ENCODE results near the gene OLIG2. TPM values are rescaled to one million over a fixed set of nuclear protein-coding genes. Genes with fewer than 3 reads are reported as not detected.

The OLIG2 gene
- total RNA-seq, 3 donors from 2014 or later, result not detected

DNA sequence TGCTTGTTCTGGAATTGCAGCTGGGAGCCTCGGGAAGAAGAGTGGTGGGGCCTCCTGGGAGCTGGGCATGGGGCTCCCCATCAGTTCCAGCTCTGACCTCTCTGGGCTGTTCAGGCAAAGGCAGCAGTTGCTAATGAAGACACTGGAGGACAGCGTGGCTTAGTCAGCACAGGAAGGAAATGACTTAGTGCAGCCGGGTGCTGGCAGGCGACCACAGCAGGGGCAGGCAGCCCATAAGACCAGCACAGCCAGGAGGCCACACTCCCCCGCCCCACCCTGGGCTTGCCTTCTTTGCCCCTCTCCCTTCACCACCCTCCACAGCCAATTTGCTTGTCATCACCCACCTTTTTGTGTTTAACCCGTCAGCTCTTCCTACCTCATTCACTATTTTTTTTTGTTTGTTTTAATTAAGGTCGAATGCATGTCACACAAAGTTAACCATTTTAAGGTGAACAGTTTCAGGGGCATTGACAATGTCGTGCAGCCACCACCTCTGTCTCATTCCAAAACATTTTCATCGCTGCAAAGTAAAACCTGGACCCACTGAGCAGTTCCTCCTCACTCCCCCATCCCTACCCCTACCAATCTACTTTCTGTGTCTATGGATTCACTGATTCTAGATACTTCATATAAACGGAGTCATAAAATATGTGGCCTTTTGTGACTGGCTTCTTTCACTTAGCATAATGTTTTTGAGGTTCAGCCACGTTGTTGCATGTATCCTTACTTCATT, 10.9 kb downstream of the OLIG2 start:
- intact Hi-C loops (cut with DNase I; ENCODE audit: low total_unique reads), result no loop called here
- H3K27ac ChIP-seq, result no peak overlapping the region
- no peak for DNase-seq (ENCODE audit: low spot score in 2 of 2)
- H3K4me3 ChIP-seq, result no peak overlapping the region
- H3K4me1 ChIP-seq, result no peaks in the 10 kb centered on the region
- H3K27me3 ChIP-seq, result peaks cover 0 to 55% of the 10 kb centered on the region in 2 donors
- no peaks in the 10 kb centered on the region for H3K36me3 ChIP-seq
- no peaks in the 10 kb centered on the region for H3K9me3 ChIP-seq
- TF ChIP-seq POLR2A (IDR thresholded peaks at IDR 0.05) (no peak), POLR2AphosphoS5 (IDR thresholded peaks at IDR 0.05) (no peak)
- TF ChIP-seq, protein P1, sequence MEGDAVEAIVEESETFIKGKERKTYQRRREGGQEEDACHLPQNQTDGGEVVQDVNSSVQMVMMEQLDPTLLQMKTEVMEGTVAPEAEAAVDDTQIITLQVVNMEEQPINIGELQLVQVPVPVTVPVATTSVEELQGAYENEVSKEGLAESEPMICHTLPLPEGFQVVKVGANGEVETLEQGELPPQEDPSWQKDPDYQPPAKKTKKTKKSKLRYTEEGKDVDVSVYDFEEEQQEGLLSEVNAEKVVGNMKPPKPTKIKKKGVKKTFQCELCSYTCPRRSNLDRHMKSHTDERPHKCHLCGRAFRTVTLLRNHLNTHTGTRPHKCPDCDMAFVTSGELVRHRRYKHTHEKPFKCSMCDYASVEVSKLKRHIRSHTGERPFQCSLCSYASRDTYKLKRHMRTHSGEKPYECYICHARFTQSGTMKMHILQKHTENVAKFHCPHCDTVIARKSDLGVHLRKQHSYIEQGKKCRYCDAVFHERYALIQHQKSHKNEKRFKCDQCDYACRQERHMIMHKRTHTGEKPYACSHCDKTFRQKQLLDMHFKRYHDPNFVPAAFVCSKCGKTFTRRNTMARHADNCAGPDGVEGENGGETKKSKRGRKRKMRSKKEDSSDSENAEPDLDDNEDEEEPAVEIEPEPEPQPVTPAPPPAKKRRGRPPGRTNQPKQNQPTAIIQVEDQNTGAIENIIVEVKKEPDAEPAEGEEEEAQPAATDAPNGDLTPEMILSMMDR (IDR thresholded peaks at IDR 0.05), result no peak

- no peak overlapping the region for H3K27ac ChIP-seq
- no peaks in the 10 kb centered on the region for H3K9me3 ChIP-seq
- no peaks in the 10 kb centered on the region for H3K4me1 ChIP-seq
- H3K36me3 ChIP-seq, result no peaks in the 10 kb centered on the region
- intact Hi-C loops (cut with DNase I; ENCODE audit: low total_unique reads), result no loop called here
- peaks cover 0 to 54% of the 10 kb centered on the region in 2 donors for H3K27me3 ChIP-seq
- no peak for DNase-seq (ENCODE audit: low spot score in 2 of 2)
- TF ChIP-seq POLR2AphosphoS5 (IDR thresholded peaks at IDR 0.05) (no peak), POLR2A (IDR thresholded peaks at IDR 0.05) (no peak)
- TF ChIP-seq, protein P1 (IDR thresholded peaks at IDR 0.05), result no peak
- H3K4me3 ChIP-seq, result no peak overlapping the region
Observed at GRCh38 chr21:33037501-33037900, 11.8 kb downstream of the OLIG2 start.

GRCh38 chr21:33039536-33039935, 13.8 kb downstream of the OLIG2 start:
- TF ChIP-seq POLR2AphosphoS5 (IDR thresholded peaks at IDR 0.05) (no peak), POLR2A (IDR thresholded peaks at IDR 0.05) (no peak)
- TF ChIP-seq, protein P1 (IDR thresholded peaks at IDR 0.05), result no peak
- intact Hi-C loops (cut with DNase I; ENCODE audit: low total_unique reads), result no loop called here
- Histone ChIP-seq H3K4me1 (no peaks in the 10 kb centered on the region), H3K27ac (no peak overlapping the region), H3K4me3 (no peak overlapping the region), H3K36me3 (no peaks in the 10 kb centered on the region), H3K27me3 (peaks cover 0 to 41% of the 10 kb centered on the region in 2 donors), H3K9me3 (no peaks in the 10 kb centered on the region)
- no peak for DNase-seq (ENCODE audit: low spot score in 2 of 2)

DNA sequence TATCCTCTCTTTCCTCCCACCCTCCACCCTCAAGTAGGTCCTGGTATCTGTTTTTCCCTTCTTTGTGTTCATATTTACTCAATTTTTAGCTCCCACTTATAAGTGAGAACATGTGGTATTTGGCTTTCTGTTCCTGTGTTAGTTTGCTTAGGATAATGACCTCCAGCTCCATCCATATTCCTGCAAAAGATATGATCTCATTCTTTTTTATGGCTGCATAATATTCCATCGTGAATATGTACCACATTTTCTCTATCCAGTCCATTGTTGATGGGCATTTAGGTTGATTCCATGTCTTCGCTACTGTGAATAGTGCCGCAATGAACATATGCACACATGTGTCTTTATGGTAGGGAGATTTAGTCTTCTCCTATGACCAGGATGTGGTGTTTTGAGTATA, 14.5 kb downstream of the OLIG2 start:
- TF ChIP-seq, protein P1 (IDR thresholded peaks at IDR 0.05), result no peak
- TF ChIP-seq POLR2AphosphoS5 (IDR thresholded peaks at IDR 0.05), result no peak
- no peak for TF ChIP-seq POLR2A (IDR thresholded peaks at IDR 0.05)
- DNase-seq (ENCODE audit: low spot score in 2 of 2), result no peak
- intact Hi-C loops (cut with DNase I; ENCODE audit: low total_unique reads), result no loop called here
- Histone ChIP-seq H3K4me1 (no peaks in the 10 kb centered on the region), H3K4me3 (no peak overlapping the region), H3K27me3 (peaks cover 0 to 34% of the 10 kb centered on the region in 2 donors), H3K36me3 (no peaks in the 10 kb centered on the region), H3K27ac (no peak overlapping the region), H3K9me3 (no peaks in the 10 kb centered on the region)

- Histone ChIP-seq H3K27me3 (peaks cover 0 to 41% of the 10 kb centered on the region in 2 donors), H3K4me1 (no peaks in the 10 kb centered on the region), H3K27ac (no peak overlapping the region), H3K9me3 (no peaks in the 10 kb centered on the region), H3K36me3 (no peaks in the 10 kb centered on the region), H3K4me3 (no peak overlapping the region)
- TF ChIP-seq, protein P1 (IDR thresholded peaks at IDR 0.05), result no peak
- TF ChIP-seq POLR2AphosphoS5 (IDR thresholded peaks at IDR 0.05), result no peak
- no peak for TF ChIP-seq POLR2A (IDR thresholded peaks at IDR 0.05)
- intact Hi-C loops (cut with DNase I; ENCODE audit: low total_unique reads), result no loop called here
- DNase-seq (ENCODE audit: low spot score in 2 of 2), result no peak
Observed at GRCh38 chr21:33041981-33042380, 16.2 kb downstream of the OLIG2 start.
